SK-N-SH (cell line): ENCODE results near the gene PRKX. TPM values are rescaled to one million over a fixed set of nuclear protein-coding genes. Genes with fewer than 3 reads are reported as not detected.

Experiments used
- CTCF ChIA-PET: fragments of 300-600, 350-600 bp; formaldehyde crosslinking; extraction: SDS; loops from one replicate; lab custom pipeline; 2021; lab: Yijun Ruan, JAX
- POLR2A ChIA-PET: fragments of 350-600 bp; sonication (Branson Sonifier 250); formaldehyde crosslinking; extraction: SDS; loops from one replicate; lab custom pipeline; 2020; ENCODE audit warnings: antibody characterized with exemption, inconsistent platforms; lab: Yijun Ruan, JAX
- DNase-seq: peaks from one replicate; pipeline ENCODE4 v3.0.0; 2012
- H2AFZ ChIP-seq: fragments of 200-600 bp; sonication (generic); 2 replicates; pipeline ENCODE4 v1.8.1; 2016; ENCODE audit warnings: antibody characterized with exemption, mild to moderate bottlenecking, low read depth
- H3F3A ChIP-seq: fragments of 200-600 bp; sonication (generic); replicated peaks from 2 replicates; pipeline ENCODE3; 2016; ENCODE audit warnings: antibody characterized with exemption, mild to moderate bottlenecking; ENCODE audit not compliant: insufficient read depth
- H3K27ac ChIP-seq, 2 experiments: fragments of 200-500 bp in 1 of 2; fragments of 200-600 bp in 1 of 2; sonication (Bioruptor generic) in 1 of 2; sonication (generic), shearing (Covaris generic) in 1 of 2; 2 replicates each; pipeline versions ENCODE4 v1.5.1 to v1.6.1; 2014 to 2016; ENCODE audit warnings: low read depth in 2 of 2, inconsistent platforms in 1 of 2, low read length in 1 of 2, mild to moderate bottlenecking in 1 of 2, mixed read lengths in 1 of 2
- H3K27me3 ChIP-seq: fragments of 200-600 bp; sonication (generic), shearing (Covaris generic); 2 replicates; pipeline ENCODE4 v1.6.1; 2016; ENCODE audit warnings: mixed run types; ENCODE audit not compliant: insufficient read depth
- H3K36me3 ChIP-seq, 2 experiments: fragments of 200-500 bp in 1 of 2; fragments of 200-600 bp in 1 of 2; sonication (Bioruptor generic) in 1 of 2; sonication (generic) in 1 of 2; replicated peaks in 1 of 2; 2 replicates each; pipeline versions ENCODE3 to v1.5.1; 2014 to 2016; ENCODE audit warnings: low read length in 1 of 2, mild to moderate bottlenecking in 1 of 2; ENCODE audit not compliant: insufficient read depth in 2 of 2, control insufficient read depth in 1 of 2
- H3K4me1 ChIP-seq, 2 experiments: fragments of 200-500 bp in 1 of 2; fragments of 200-600 bp in 1 of 2; sonication (Bioruptor generic) in 1 of 2; sonication (generic), shearing (Covaris generic) in 1 of 2; 2 replicates each; pipeline versions ENCODE4 v1.5.1 to v1.6.1; 2014 to 2016; ENCODE audit warnings: low read depth in 1 of 2, low read length in 1 of 2, mixed run types in 1 of 2; ENCODE audit not compliant: insufficient read depth in 2 of 2, control insufficient read depth in 1 of 2
- H3K4me2 ChIP-seq: fragments of 200-600 bp; sonication (generic), shearing (Covaris generic); 2 replicates; pipeline ENCODE4 v1.6.1; 2017; ENCODE audit warnings: mixed run types
- H3K4me3 ChIP-seq, 2 experiments: fragments of 200-500 bp in 1 of 2; fragments of 200-600 bp in 1 of 2; sonication (Bioruptor generic) in 1 of 2; sonication (generic), shearing (Covaris generic) in 1 of 2; 2 replicates each; pipeline versions ENCODE4 v1.5.1 to v1.8.1; 2014 to 2016; ENCODE audit warnings: low read depth in 2 of 2, inconsistent platforms in 1 of 2, low read length in 1 of 2, mild to moderate bottlenecking in 1 of 2, mixed read lengths in 1 of 2, moderate library complexity in 1 of 2
- H3K79me2 ChIP-seq: fragments of 200-600 bp; sonication (generic); 2 replicates; pipeline ENCODE4 v1.8.1; 2017; ENCODE audit warnings: mild to moderate bottlenecking; ENCODE audit not compliant: insufficient read depth
- H3K9ac ChIP-seq: fragments of 200-600 bp; sonication (generic); 2 replicates; pipeline ENCODE4 v1.6.1; 2017; ENCODE audit warnings: mixed run types
- H3K9me2 ChIP-seq: fragments of 200-600 bp; sonication (generic); 2 replicates; pipeline ENCODE4 v1.6.1; 2017; ENCODE audit warnings: mixed run types
- H3K9me3 ChIP-seq: fragments of 200-600 bp; sonication (generic); 2 replicates; pipeline ENCODE4 v1.6.1; 2017; ENCODE audit warnings: mixed run types, mild to moderate bottlenecking, moderate library complexity
- H4K20me1 ChIP-seq: fragments of 200-600 bp; sonication (generic); 2 replicates; pipeline ENCODE4 v1.6.1; 2017; ENCODE audit warnings: mild to moderate bottlenecking, mixed run types; ENCODE audit not compliant: insufficient read depth
- CHD2 ChIP-seq: fragments of 150-350 bp; IDR thresholded peaks from 2 replicates; pipeline ENCODE4 v1.6.1; 2018; ENCODE audit warnings: low read length; ENCODE audit not compliant: partially characterized antibody
- ELF1 ChIP-seq: IDR thresholded peaks from 2 replicates; pipeline ENCODE4 v1.4.0; 2012
- EP300 ChIP-seq, 2 experiments: IDR thresholded peaks; 2 replicates each; pipeline versions ENCODE4 v1.4.0 to v1.6.1; 2012; ENCODE audit warnings: borderline replicate concordance in 1 of 2, low read depth in 1 of 2, low read length in 1 of 2
- GATA2 ChIP-seq: sonication (generic); formaldehyde crosslinking; IDR thresholded peaks from 2 replicates; pipeline ENCODE4 v1.5.0; 2020; ENCODE audit warnings: mild to moderate bottlenecking, missing genetic modification reagents
- IRF3 ChIP-seq: fragments of 150-350 bp; IDR thresholded peaks from 2 replicates; pipeline ENCODE4 v1.6.1; 2016; ENCODE audit warnings: mild to moderate bottlenecking, low read depth, low read length
- JUND ChIP-seq: IDR thresholded peaks from 2 replicates; pipeline ENCODE4 v1.4.0; 2012
- MAX ChIP-seq: IDR thresholded peaks from 2 replicates; pipeline ENCODE4 v1.4.0; 2012; ENCODE audit warnings: low read depth
- MEF2A ChIP-seq: IDR thresholded peaks from 2 replicates; pipeline ENCODE4 v1.4.0; 2012; ENCODE audit warnings: low read depth, borderline replicate concordance
- NRF1 ChIP-seq: IDR thresholded peaks from 2 replicates; pipeline ENCODE4 v1.6.1; 2012; ENCODE audit warnings: low read depth, mild to moderate bottlenecking, low read length
- PBX3 ChIP-seq: IDR thresholded peaks from 2 replicates; pipeline ENCODE4; 2012
- POLR2AphosphoS5 ChIP-seq: IDR thresholded peaks from 2 replicates; pipeline ENCODE4 v1.6.1; 2012; ENCODE audit warnings: low read depth, low read length
- RAD21 ChIP-seq: IDR thresholded peaks from 2 replicates; pipeline ENCODE4 v1.6.1; 2012; ENCODE audit warnings: mild to moderate bottlenecking, low read length
- RFX5 ChIP-seq: IDR thresholded peaks from 2 replicates; pipeline ENCODE4 v1.6.1; 2012; ENCODE audit warnings: mild to moderate bottlenecking, improper control_type of control experiment, low read length
- SIN3A ChIP-seq: IDR thresholded peaks from 2 replicates; pipeline ENCODE4 v1.6.1; 2012; ENCODE audit warnings: low read depth, mild to moderate bottlenecking, low read length, moderate library complexity, borderline replicate concordance
- SMC3 ChIP-seq: IDR thresholded peaks from 2 replicates; pipeline ENCODE4 v1.6.1; 2012; ENCODE audit warnings: low read depth, low read length, improper control_type of control experiment
- USF1 ChIP-seq: IDR thresholded peaks from 2 replicates; pipeline ENCODE4 v1.4.0; 2012; ENCODE audit warnings: low read depth, borderline replicate concordance
- USF2 ChIP-seq: fragments of 150-350 bp; IDR thresholded peaks from 2 replicates; pipeline ENCODE4 v1.6.1; 2017; ENCODE audit warnings: antibody characterized with exemption, low read length, low read depth, borderline replicate concordance
- YY1 ChIP-seq: IDR thresholded peaks from 2 replicates; pipeline ENCODE4 v1.4.0; 2012; ENCODE audit warnings: low read depth, mild to moderate bottlenecking
- ZBTB33 ChIP-seq: IDR thresholded peaks from 2 replicates; pipeline ENCODE4 v1.4.0; 2012; ENCODE audit warnings: low read depth, borderline replicate concordance
- WGBS: methylation state at CpG from one replicate; pipeline ENCODE4 v1.1.6; 2017; ENCODE audit warnings: low lambda C conversion rate; 5-methylcytosine and 5-hydroxymethylcytosine counted together
- polyA plus RNA-seq, 3 experiments: library from polyadenylated mRNA; depleted of rRNA; stranded (reverse); fragments of >200 nt; gene quantifications; 2 replicates each; pipeline ENCODE4 v1.2.3, GENCODE V29; 2012
- TF ChIP-seq, protein P1 (sequence below): fragments of 200-600 bp; sonication (generic); IDR thresholded peaks from 2 replicates; pipeline ENCODE4 v1.6.1; 2017; ENCODE audit warnings: antibody characterized with exemption, mild to moderate bottlenecking, moderate library complexity

Gene PRKX
- polyA plus RNA-seq, 1 of the 3 experiments (the other 2 are of a cell fraction) = 6.5 TPM

DNA sequence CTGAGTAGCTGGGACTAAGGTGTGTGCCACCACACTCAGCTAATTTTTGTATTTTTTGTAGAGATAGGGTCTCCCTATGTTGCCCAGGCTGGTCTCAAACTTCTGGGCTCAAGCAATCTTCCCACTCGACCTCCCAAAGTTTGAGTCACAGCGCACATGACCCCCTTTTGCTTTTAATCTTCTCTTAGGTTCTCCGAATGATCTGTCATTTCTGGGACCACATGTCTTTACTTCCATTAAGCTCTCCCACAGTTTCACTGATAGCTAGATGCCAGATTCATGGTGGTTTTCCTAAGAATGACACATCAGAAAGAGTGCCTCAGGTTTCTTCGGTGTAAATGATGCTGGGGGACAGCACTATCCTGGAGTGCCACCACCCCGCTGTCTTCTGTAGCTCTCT lies 17.9 kb downstream of the PRKX start:
- Histone ChIP-seq H3K79me2 (peaks cover 7% of the 10 kb centered on the region; the same call in 1 of the 2 replicates), H3K27ac (no peak overlapping the region), H3K4me1 (peaks cover 0 to 6% of the 10 kb centered on the region in 2 experiments; a peak in 1 of 4 replicates), H3K9me3 (no peaks in the 10 kb centered on the region), H3K36me3 (no peaks in the 10 kb centered on the region), H3K27me3 (peaks cover 13% of the 10 kb centered on the region; the same call in 1 of the 2 replicates), H3F3A (no peaks in the 10 kb centered on the region), H3K9ac (no peak overlapping the region), H3K4me2 (no peak overlapping the region), H4K20me1 (no peaks in the 10 kb centered on the region), H3K9me2 (no peaks in the 10 kb centered on the region), H3K4me3 (no peak overlapping the region), H2AFZ (no peak overlapping the region)
- ChIA-PET POLR2A (no interaction called here), CTCF (no interaction called here)
- TF ChIP-seq SMC3 = no peak
- TF ChIP-seq RAD21 = no peak
- TF ChIP-seq POLR2AphosphoS5 = no peak
- TF ChIP-seq NRF1 = no peak
- DNase-seq = no peak
- 56% methylated on average over 5 of the region's 5 CpGs for WGBS

DNA sequence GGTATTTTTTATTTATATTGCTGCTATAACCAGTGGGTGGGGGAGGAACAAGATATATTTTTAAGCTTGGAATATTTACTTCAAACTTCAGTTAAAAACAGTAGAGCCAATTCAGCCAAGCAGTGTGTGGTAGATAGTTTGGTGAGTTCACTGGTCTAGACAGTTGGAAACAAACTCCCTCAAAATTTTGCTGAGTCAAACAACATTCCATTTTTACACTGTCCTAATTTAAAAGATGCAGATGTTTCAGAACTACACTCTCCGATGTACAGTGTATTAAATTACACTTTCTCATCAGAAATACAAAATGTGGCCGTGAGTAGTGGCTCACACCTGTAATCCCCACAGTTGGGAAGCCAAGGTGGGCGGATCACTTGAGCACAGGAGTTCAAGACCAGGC lies 23.3 kb downstream of the PRKX start:
- CTCF ChIA-PET = interaction anchor here (1.2 kb wide), 1 partner anchor 38 kb away, joined by 3 read pairs; no protein-coding TSS in a partner anchor
- no peak overlapping the region for H3K9ac ChIP-seq
- no peak for DNase-seq

More for the DNA sequence above, 23.3 kb downstream of the PRKX start:
- no peaks in the 10 kb centered on the region for H3K4me1 ChIP-seq
- H3K9me2 ChIP-seq = no peaks in the 10 kb centered on the region
- 0 out of 2 replicates have a peak, but pooled peaks cover under 1% of the 10 kb centered on the region for H3K79me2 ChIP-seq
- no peak for TF ChIP-seq USF1
- no peak for TF ChIP-seq ELF1
- TF ChIP-seq SIN3A = no peak
- no peak for TF ChIP-seq PBX3
- no peak for TF ChIP-seq GATA2 (CRISPR knock-in tag)
- no peak for TF ChIP-seq MEF2A
- no peak for TF ChIP-seq YY1
- TF ChIP-seq EP300 (IDR thresholded peaks at IDR 0.05; ENCODE audit: borderline replicate concordance in 1 of 2, low read depth in 1 of 2, low read length in 1 of 2) = no peak
- TF ChIP-seq IRF3 = no peak
- TF ChIP-seq CHD2 = no peak
- no peak for TF ChIP-seq USF2
- TF ChIP-seq MAX = no peak
- no peak for TF ChIP-seq ZBTB33
- TF ChIP-seq JUND = no peak
- TF ChIP-seq, protein P1, sequence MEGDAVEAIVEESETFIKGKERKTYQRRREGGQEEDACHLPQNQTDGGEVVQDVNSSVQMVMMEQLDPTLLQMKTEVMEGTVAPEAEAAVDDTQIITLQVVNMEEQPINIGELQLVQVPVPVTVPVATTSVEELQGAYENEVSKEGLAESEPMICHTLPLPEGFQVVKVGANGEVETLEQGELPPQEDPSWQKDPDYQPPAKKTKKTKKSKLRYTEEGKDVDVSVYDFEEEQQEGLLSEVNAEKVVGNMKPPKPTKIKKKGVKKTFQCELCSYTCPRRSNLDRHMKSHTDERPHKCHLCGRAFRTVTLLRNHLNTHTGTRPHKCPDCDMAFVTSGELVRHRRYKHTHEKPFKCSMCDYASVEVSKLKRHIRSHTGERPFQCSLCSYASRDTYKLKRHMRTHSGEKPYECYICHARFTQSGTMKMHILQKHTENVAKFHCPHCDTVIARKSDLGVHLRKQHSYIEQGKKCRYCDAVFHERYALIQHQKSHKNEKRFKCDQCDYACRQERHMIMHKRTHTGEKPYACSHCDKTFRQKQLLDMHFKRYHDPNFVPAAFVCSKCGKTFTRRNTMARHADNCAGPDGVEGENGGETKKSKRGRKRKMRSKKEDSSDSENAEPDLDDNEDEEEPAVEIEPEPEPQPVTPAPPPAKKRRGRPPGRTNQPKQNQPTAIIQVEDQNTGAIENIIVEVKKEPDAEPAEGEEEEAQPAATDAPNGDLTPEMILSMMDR = no peak
- no peak for TF ChIP-seq RFX5
- H4K20me1 ChIP-seq = no peaks in the 10 kb centered on the region
- WGBS = 44% methylated on average over 3 of the region's 3 CpGs
- H3K27me3 ChIP-seq = no peaks in the 10 kb centered on the region
- H3K9me3 ChIP-seq = no peaks in the 10 kb centered on the region
- POLR2A ChIA-PET = no interaction called here
- H3K4me3 ChIP-seq = no peak overlapping the region
- no peaks in the 10 kb centered on the region for H3F3A ChIP-seq
- H3K36me3 ChIP-seq = no peaks in the 10 kb centered on the region
- H3K4me2 ChIP-seq = no peak overlapping the region
- H2AFZ ChIP-seq = no peak overlapping the region
- no peak overlapping the region for H3K27ac ChIP-seq
